ENCODE results near the gene C9orf85.
"Not testable (repeated sequence)": the region's sequence is repeated elsewhere in the genome, so short reads cannot be mapped to it uniquely, and the experiment has no call there.

Gene C9orf85

GRCh38 chr9:71944754-71945375 is 33.4 kb downstream of the C9orf85 start:
- DNase-seq = no peak

- DNase-seq = not testable (repeated sequence)
Measured at GRCh38 chr9:71954652-71955051, 43.2 kb downstream of the C9orf85 start.

GRCh38 chr9:71955300-71955915 is 44.0 kb downstream of the C9orf85 start:
- no peak for DNase-seq

- no peak for DNase-seq
Measured at GRCh38 chr9:71962328-71962727, 50.9 kb downstream of the C9orf85 start.

- not testable (repeated sequence) for DNase-seq
Measured at GRCh38 chr9:71963471-71963996, 52.1 kb downstream of the C9orf85 start.

GRCh38 chr9:71965403-71965802 is 54.0 kb downstream of the C9orf85 start:
- no peak for DNase-seq

- DNase-seq = no peak
Measured at GRCh38 chr9:71966601-71967000, 55.2 kb downstream of the C9orf85 start.

GRCh38 chr9:71968541-71969090 is 57.2 kb downstream of the C9orf85 start:
- DNase-seq = no peak

GRCh38 chr9:71975833-71976232 is 64.4 kb downstream of the C9orf85 start:
- no peak for DNase-seq

- DNase-seq = no peak
Measured at GRCh38 chr9:71977003-71977402, 65.6 kb downstream of the C9orf85 start.

- DNase-seq = no peak
Measured at GRCh38 chr9:71980266-71981190, 69.1 kb downstream of the C9orf85 start.

GRCh38 chr9:71981944-71982343 is 70.5 kb downstream of the C9orf85 start:
- DNase-seq = no peak

GRCh38 chr9:71984403-71984802 is 73.0 kb downstream of the C9orf85 start:
- no peak for DNase-seq

GRCh38 chr9:71984831-71985281 is 73.4 kb downstream of the C9orf85 start:
- no peak for DNase-seq

GRCh38 chr9:71985297-71985911 is 74.0 kb downstream of the C9orf85 start:
- DNase-seq = no peak

GRCh38 chr9:71986900-71987299 is 75.5 kb downstream of the C9orf85 start:
- no peak for DNase-seq

- no peak for DNase-seq
Measured at GRCh38 chr9:71987471-71988371, 76.3 kb downstream of the C9orf85 start.

- DNase-seq = no peak
Measured at GRCh38 chr9:71990466-71990865, 79.0 kb downstream of the C9orf85 start.

GRCh38 chr9:72005451-72005850 is 94.0 kb downstream of the C9orf85 start:
- no peak for DNase-seq

- DNase-seq = no peak
Measured at GRCh38 chr9:72006501-72006900, 95.1 kb downstream of the C9orf85 start.

GRCh38 chr9:72007726-72008125 is 96.3 kb downstream of the C9orf85 start:
- not testable (repeated sequence) for DNase-seq

- no peak for DNase-seq
Measured at GRCh38 chr9:72012646-72013045, 101.2 kb downstream of the C9orf85 start.
